ENCODE results near the gene MBOAT1. TPM values are rescaled to one million over a fixed set of nuclear protein-coding genes. Genes with fewer than 3 reads are reported as not detected.

Gene MBOAT1
- total and polyA plus RNA-seq, 11 donors: 2.1 to 14.4 (median 3.3) TPM

DNA sequence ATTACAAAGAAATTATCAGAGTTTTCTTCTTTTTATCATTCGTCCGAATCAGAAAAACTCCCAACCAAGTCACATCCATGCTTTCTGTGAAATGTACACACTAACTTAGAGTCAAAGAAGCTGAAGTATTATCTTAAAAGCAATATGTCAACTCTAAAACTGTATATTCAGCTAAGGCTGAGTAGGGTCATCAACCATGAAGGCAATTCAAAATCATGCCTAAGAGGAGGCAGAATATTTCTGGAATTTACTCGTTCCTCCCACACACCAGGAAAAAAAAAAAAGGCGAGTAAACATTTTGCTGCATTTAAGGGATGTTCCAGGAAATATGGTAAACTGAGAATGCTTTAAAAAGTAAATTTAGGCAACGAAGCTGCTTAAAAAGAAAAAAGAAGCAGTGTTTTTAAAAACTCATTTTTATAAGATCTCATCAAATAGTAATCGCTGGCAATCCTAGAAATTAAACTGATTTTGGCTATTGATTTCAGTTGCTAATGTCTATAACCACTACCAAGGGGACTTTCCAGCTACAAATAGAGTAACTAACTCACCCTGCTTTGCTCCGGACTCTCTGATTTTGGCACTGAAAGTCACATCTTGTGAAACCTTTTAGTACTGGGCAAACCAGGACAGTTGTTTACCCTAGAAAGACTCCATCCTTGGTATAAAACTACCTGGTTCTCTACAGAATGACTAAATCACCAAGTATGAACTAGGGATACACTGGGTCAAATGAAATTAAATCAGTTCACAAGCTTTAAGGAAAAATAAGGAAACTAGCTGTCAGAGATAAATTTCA, 82.8 kb downstream of the MBOAT1 start:
- Histone ChIP-seq H3K9me3 (no peaks in the 10 kb centered on the region), H3K36me3 (peaks cover 0 to 14% (median 0%) of the 10 kb centered on the region in 9 donors), H3K4me1 (peaks cover 0 to 22% (median 10%) of the 10 kb centered on the region in 12 donors), H3K27ac (no peak overlapping the region), H3K27me3 (no peaks in the 10 kb centered on the region), H3K4me3 (no peak overlapping the region)
- DNase-seq (no peak), ATAC-seq (no peak)
- intact Hi-C loops (cut with DNase I): loop anchor here in 8 of 10 donors (1.0 to 10.0 kb wide), 5 partner anchors 37 to 85 kb away; partner anchors contain the start of gene MBOAT1 (in 7 of the 8)
- TF ChIP-seq CTCF (IDR thresholded peaks at IDR 0.05) (no peak), POLR2A (IDR thresholded peaks at IDR 0.05) (no peak)
- 85 to 88% (median 85%) methylated on average over 7 of the region's 7 CpGs for WGBS, 4 donors

- intact Hi-C loops (cut with DNase I): loop anchor here in 7 of 10 donors (5.0 to 10.0 kb wide), 4 partner anchors 36 to 87 kb away; partner anchors contain the start of gene MBOAT1 (in 5 of the 7)
- DNase-seq: no peak
- no peak for ATAC-seq
- Histone ChIP-seq H3K27ac (no peak overlapping the region), H3K4me3 (no peak overlapping the region), H3K36me3 (peaks cover 0 to 23% (median 7%) of the 10 kb centered on the region in 9 donors), H3K9me3 (no peaks in the 10 kb centered on the region), H3K27me3 (no peaks in the 10 kb centered on the region), H3K4me1 (peaks cover 0 to 22% (median 10%) of the 10 kb centered on the region in 12 donors)
- TF ChIP-seq POLR2A (IDR thresholded peaks at IDR 0.05) (no peak), CTCF (IDR thresholded peaks at IDR 0.05) (no peak)
- 63 to 98% (median 80%) methylated on average over 3 of the region's 3 CpGs for WGBS, 4 donors
These were observed 84.3 kb downstream of the MBOAT1 start for GRCh38 chr6:20128018-20128417.

DNA sequence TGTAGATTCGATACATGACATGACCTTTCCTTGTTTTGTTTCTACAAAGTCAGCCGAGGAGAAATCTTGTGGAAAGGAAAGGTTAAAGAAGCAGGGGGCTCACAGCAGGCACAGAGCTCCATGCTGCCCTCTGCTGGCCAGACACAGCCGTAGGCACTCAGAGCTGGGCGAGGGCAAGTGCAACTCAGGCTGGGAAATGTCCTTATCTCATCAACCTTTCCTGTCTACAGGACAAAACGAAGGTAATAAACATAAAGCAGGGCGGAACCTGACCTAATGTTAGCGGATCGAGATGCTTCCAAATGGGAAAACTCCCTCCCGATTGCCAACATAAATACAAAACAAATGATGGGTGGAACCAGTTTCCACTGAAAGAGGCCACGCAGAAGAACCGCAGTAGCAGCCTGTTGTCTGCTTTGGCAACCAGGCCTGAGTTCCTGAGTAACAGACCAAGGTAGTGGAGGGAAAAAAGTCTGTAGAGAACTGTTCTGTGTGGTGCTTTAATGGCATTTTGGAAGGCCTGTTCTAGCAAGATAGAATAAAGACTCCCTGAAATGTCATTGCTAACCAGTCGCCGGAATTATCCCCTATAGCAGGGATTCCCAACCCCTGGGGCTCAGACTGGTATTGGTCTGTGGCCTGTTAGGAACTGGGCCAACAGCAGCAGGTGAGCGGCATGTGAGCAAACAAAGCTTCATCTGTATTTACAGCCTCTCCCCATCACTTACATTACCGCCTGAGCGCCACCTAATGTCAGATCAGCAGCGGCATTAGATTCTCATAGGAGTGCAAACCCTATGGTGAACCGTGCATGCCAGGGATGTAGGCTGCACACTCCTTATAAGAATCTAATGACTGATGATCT, 85.2 kb downstream of the MBOAT1 start:
- intact Hi-C loops (cut with DNase I): loop anchor here in 9 of 10 donors (1.0 to 10.0 kb wide), 7 partner anchors 34 to 88 kb away; partner anchors contain the start of gene MBOAT1 (in 6 of the 9)
- Histone ChIP-seq H3K4me1 (peaks cover 0 to 22% (median 10%) of the 10 kb centered on the region in 12 donors), H3K9me3 (no peaks in the 10 kb centered on the region), H3K4me3 (no peak overlapping the region), H3K27me3 (no peaks in the 10 kb centered on the region), H3K27ac (peak overlapping the region in 8 of 12 donors; percentile 2 to 74 (median 25)), H3K36me3 (peaks cover 0 to 23% (median 7%) of the 10 kb centered on the region in 9 donors)
- WGBS, 4 donors: 34 to 42% (median 38%) methylated on average over 18 of the region's 18 CpGs
- peak; percentile 83 to 94 (median 93) for ATAC-seq
- TF ChIP-seq CTCF (IDR thresholded peaks at IDR 0.05) (peak; percentile 90 to 96 (median 93)), POLR2A (IDR thresholded peaks at IDR 0.05) (no peak)
- peak; percentile 49 to 86 (median 73) for DNase-seq
